Measurements from ENCODE around the gene UGT1A5.

DNA sequence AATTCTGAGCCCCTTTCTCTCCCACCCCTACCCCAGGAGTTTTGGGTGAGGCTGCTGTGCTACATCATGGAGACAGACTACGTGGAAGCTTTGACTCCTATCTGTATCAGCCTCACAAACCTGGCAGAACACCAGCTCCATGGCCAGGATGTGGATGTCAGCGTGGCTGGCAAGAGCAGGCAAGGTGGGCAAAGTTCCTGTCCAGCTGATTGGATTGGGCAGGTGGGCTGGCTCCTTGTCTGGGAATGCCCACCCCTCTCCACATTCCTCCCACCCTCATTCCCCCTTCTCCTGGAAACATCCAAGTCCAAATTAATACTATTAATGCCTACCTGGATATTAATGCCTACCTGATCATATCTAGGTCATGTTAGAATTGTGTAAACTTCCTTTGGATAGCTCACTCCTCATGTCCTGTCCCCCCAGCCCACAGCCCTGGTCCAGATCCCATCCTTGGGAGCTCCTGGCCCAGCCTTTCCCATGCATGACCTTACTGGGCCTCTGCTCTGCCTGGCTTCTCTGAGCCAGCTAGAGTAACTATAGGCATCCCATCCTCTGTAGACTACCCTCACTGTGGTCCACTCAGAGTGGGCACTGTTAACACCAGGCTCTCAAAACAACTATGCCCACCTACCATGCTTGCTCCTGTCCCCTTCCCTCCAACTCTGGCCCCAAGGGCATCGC lies 89.6 kb downstream of the UGT1A5 start:
- TF ChIP-seq, protein P1, sequence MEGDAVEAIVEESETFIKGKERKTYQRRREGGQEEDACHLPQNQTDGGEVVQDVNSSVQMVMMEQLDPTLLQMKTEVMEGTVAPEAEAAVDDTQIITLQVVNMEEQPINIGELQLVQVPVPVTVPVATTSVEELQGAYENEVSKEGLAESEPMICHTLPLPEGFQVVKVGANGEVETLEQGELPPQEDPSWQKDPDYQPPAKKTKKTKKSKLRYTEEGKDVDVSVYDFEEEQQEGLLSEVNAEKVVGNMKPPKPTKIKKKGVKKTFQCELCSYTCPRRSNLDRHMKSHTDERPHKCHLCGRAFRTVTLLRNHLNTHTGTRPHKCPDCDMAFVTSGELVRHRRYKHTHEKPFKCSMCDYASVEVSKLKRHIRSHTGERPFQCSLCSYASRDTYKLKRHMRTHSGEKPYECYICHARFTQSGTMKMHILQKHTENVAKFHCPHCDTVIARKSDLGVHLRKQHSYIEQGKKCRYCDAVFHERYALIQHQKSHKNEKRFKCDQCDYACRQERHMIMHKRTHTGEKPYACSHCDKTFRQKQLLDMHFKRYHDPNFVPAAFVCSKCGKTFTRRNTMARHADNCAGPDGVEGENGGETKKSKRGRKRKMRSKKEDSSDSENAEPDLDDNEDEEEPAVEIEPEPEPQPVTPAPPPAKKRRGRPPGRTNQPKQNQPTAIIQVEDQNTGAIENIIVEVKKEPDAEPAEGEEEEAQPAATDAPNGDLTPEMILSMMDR (IDR thresholded peaks at IDR 0.05): no peak
- TF ChIP-seq EZH2 (IDR thresholded peaks at IDR 0.05): no peak

Data from neural progenitor cell (in vitro differentiated cells).